ENCODE results near the gene ARSI.

Gene ARSI

DNA sequence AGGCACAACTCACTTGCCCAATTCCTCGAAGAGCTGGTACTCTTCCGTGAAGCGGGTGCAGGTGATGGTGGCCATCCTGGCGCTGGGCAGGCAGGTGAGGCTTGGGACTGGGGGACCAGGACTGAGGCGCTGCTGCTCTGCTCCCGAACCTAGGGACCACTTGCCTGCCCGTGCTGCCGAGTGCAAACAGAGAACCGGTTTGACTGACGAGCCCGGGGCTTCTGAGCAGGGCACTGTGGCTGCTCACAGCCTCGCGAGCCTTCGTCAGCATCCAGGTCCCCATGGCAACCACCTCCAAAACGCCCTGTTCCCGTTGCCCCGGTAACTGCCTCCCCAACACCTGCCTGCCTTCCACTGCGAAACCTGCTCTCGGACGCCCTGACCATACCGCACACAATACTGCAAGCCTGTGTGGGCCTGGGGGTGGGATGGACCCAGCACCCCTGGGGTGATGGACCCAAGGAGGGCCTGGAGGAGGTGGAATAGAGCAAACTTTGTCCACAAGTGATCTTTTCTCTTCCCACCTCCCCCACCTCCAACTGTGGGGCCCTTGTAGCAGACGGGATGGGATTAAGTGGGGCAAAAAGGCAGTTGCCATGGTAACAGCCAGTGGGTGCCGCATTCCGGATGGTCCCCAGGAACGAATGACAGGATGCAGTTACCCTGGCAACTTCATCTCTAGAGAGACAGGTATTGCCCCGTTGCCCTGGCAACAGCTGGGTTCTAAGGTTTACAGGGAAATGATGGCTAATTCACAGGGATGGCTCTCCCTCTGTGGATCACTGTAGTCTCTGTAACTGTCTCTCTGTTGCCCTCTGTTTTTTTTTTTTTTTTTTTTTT is 12.9 kb downstream of the ARSI start, which contains the start of gene CAMK2A:
Gene CAMK2A, minus strand, starts transcription at position 223 of the 840 bp plus-strand sequence. Its CDS starts 148 bp downstream, at position 75.
- no peak for DNase-seq

DNA sequence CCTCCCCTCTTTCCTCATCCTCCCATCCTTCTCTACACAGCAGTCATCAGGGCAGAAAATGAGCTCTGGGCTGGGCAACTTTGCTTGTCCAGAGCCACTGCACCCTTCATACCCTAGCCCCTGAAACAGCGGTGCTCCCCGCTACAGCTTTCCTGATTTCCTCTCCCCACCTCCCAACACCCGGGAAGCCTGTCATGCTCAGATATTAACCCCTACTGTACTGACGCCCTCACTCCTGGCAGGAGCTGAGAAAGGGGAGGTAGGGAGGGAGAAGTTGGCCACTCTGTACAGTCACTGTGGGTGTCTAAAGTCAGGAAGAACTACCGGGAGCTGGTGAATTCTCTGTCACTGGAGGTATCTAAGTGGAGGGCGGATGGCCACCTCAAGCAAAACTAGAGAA is 13.9 kb downstream of the ARSI start:
- DNase-seq: no peak

DNA sequence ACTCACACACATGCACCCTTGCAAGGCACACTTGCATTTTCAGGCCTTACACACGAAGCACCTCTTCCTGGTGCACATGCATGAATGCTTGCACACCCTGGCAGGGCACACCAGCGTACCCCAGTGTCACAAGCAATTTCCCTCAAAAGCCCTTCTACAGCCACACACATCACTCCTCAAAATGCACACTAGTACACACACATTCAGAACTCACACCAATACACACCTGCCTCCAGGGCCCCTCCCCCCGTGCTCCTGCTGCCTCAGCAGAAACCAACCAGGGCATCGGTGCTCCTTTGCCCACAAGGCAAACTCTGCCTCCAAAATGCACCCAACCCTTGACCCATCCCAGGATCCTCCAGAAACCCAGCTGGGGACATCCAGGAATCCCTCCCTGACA is 14.3 kb downstream of the ARSI start:
- no peak for DNase-seq

DNA sequence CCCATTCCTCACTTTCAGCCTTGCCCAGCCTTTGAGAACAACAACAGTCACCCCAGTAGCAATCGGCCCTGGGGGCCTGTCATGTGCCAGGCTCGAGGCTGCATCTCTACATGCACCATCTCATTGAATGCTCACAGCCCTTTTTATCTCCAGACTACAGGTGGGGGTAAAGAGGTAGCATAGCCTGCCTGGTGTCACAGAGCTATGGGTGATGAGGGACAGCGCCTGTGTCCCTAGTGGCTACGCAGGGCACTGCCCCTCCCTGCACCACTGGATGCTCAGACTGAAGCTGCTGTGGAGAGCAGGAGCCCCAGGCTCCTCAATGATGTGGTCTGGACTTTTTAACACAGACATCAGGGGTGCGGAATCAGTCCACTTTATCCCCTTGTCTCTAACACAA is 15.9 kb downstream of the ARSI start:
- DNase-seq: peak; percentile 7 to 15

DNA sequence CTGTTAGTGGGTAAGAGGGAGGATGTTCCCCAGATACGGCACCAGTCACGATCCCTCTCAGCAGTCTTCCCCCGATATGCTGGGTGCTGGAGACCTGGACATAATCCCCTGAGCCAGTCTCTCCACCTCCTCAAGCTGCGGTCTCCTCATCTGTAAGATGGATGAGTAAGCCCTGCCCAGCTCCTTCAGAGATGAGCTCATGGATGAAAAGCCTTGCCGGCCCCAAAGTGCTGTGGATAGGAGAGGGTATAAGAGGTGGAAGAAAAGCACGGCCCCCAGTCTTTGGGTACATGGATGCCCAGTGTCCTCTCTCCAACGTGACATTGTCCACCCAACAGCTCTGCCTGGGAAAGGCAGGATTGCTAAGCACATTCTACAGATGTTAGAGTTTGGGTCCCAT is 17.6 kb downstream of the ARSI start:
- no peak for DNase-seq

DNA sequence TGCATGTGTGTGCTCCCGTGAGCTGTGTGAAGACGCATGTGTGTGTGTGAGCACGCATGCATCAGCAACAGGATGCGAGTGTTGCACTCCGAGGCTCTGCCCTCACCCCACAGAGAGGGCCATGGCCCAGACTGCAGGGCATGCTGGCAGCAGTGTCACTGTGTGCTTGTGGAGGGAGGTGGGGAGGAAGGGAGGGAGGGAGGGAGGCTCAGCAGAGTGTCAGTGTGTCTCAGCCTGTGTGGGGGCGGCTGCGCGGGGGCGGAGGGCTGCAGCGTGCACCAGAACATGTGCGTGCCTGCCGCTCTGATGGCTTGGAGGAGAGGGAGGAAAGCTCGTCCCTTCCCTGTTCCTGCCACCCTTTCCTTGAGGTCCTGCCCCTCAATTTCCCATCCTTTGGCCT is 18.4 kb downstream of the ARSI start:
- no peak for DNase-seq

DNA sequence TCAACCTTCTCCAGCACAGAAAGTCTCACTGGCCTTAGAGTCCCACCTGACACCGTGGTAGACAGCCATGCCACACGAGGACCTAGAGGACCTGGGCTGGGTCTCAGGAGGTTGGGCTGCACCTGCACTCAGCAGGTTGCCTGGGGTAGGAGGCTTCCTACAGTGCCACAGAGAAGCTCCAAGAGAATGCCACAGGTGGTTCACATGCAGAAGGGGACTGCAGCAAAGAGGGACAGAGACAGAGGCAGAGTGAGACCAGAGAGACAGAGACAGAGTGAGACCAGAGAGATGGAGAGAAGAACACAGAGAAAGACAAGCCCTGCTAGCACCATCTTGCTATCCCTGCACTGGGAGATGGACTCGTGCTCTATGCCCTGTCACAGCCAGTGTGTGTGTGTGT is 18.8 kb downstream of the ARSI start:
- DNase-seq: no peak

DNA sequence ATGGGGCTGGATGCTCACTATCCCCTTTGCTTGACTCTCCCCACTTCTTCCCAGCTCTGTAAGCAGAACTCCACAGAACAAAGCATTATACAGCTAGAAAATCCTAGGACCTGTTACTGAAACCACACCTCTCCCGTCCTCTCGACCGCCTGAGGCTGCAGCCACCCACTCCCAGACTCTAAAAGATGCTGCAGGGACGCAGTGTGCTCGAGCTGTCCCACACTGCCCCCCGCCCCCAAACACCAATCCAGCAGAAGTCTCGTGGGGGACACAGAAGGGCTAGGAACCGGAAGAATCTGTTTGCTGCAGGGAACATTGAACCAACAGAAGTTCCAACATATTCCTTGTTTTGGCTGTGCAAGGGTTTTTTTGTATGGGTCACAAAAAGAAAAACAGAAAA is 20.7 kb downstream of the ARSI start:
- no peak for DNase-seq

DNA sequence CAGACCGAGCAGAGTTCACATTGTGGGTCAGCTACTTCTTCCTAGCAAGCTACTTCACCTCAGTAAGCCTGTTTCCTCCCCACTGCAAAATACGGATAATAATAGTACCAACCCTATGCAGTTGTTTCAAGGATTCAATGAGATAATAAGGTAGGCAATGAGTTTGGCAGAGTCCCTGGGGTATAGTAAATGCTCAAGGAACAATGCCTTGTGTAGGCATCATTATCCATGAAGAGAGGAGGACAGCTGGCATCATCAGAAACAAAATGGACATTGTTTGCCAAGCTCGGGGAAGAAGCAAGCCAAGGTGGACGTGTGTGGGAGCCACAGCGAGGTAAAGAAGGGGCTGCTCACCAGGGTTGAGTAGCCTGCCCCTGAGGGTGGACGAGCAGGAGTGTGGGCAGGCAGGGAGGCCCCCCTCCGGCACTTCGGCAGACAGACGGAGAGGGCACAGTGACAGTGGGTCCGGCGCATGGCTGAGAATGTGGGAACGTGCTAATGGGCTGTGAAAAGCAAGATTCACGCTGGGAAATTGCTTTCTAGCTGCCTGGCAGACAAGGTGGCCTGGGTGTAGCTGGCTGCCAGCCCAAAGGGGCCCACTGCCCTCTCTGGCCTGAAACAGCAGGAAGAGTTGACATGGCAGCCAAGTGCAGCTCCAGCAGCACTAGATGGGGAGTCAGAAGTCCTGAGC is 23.2 kb downstream of the ARSI start:
- no peak for DNase-seq

DNA sequence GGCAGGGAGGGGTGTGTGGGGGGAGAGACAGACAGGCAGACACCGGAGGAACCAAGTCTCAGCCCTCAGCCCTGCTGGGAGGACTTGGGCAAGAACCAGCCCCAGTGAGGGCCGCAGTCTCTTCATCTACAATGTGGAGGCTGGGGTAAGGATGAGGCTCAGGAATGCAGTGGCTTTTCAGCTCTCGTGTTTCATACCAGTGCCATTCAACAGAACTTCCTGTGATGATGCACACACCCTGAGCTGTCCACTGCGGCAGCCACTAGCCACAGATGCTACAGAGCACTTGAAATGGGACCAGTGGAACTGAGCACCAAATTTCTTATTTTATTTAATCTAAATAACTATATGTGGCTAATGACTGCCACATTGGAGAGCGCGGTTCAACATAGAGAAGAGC is 23.8 kb downstream of the ARSI start:
- no peak for DNase-seq

DNA sequence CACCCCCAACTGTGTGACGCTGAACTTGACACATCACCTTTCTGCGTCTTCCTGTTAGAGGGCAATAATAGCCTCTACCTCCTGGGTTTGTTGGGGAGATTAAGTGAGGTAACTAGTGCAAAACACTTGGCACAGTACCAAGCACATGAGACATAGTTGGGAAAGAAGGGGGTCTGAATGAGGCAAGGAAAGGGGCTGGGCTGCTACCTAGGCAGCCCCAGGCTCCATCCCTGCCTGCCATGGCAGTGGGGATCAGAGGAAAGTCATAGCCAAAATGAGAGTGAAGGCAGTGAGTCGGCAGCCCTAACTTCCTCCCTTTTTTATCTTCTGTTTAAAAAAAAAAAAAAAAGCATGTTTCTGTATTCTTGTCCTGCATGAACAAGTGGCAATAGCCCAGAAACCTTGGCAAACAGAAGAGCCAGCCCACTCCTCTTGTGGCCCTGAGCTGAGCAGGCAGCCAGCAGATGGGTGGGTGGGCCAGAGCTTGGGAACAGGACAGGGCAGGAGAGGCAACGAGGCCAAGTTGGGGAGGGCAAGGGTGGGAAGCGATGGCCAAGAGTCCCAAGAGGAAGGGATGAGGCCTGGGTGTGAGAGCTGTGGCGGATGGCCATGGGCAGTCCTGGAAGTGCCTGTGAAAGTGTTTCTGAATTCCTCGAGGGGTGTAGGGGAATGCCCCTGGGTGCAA is 24.5 kb downstream of the ARSI start:
- DNase-seq: no peak

DNA sequence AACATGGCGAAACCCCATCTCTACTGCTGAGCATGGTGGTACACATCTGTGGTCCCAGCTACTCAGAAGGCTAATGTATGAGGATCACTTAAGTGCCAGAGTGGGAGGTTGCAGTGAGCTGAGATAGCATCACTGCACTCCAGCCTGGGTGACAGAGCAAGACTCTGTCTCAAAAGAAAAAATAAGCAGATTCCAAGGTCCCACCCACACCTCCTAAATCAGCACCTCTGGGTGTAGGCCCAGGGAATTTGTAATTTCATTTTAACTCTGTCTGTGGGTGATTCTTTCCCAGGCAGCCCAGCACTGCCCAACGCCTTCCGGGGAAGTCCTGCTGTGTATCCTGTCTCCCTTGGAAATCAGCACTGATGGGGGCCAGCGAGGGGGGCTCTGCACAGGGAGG is 25.7 kb downstream of the ARSI start:
- DNase-seq: no peak

DNA sequence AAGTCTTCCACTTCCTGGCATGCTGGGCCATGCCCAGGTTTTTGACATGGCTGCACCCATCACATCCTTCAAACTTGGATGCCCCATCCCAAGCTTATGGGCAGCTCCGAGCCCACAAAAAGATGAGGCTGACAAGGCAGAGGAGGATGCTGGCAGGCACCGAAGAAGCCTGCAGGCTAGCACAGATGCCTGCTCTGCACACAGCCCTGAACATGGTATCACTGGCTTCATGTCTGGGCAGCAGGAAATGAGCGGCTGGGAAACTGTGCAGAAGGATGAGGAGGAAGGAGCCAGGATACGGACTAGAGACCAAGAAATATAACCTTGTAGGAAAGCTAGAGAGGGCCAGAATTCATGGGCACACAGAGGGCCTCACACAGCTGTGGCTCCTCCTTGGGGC is 27.9 kb downstream of the ARSI start:
- no peak for DNase-seq

DNA sequence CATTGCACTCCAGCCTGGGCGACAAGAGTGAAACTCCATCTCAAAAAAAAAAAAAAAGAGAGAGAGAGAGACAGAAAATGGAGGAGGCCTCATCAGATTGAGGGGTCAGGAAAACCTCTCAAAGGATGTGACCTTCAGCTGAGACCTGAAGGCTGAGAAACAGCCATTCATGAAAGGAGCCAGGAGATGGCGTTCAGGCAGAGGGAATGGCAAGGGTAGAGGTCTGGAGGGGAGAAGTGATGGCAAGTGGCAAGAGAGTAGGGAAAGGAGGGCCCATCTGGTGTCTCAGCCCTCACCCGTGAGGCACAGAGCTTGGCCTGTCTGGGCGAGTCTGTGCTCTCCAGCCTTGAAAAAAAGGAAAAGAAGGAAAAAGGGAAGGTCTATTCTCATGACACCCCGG is 30.2 kb downstream of the ARSI start:
- DNase-seq: peak; percentile 40 to 56

DNA sequence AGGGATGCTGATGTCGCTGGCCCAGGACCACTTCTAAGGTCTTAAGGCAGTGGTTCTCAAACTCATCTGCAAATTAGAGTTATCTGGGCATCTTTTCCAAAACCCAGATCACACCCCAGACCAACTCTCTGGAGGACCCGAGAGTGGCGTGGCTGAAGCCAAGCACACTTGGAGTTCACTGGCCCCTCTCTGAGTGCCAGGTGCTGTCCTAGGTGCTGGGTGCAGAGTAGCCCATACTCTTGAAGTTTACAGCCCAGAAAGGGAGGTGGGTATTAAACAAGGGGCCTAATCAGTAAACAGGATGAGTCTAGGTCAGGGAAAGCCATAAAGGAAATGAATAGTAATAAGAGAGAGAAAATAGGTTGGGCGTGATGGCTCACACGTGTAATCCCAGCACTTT is 30.8 kb downstream of the ARSI start:
- no peak for DNase-seq

DNA sequence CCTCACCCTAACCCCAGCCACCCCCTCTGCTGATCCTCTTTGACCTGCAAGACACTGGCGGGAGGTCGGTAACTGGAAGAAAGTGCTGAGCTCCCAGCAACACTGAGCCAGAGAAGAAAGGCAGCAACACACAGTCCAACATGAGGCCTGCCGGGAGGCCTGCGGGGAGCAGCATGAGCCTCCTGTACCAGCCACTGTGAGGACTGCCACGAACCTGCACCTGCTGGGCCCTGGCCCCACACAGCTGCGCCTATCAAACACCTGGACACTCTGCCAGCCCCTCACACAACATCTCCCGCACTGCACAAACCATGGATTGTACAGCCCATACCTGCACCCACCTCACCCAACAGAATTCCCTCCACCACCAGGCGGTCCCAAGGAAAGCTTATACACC is 31.4 kb downstream of the ARSI start:
- no peak for DNase-seq

DNA sequence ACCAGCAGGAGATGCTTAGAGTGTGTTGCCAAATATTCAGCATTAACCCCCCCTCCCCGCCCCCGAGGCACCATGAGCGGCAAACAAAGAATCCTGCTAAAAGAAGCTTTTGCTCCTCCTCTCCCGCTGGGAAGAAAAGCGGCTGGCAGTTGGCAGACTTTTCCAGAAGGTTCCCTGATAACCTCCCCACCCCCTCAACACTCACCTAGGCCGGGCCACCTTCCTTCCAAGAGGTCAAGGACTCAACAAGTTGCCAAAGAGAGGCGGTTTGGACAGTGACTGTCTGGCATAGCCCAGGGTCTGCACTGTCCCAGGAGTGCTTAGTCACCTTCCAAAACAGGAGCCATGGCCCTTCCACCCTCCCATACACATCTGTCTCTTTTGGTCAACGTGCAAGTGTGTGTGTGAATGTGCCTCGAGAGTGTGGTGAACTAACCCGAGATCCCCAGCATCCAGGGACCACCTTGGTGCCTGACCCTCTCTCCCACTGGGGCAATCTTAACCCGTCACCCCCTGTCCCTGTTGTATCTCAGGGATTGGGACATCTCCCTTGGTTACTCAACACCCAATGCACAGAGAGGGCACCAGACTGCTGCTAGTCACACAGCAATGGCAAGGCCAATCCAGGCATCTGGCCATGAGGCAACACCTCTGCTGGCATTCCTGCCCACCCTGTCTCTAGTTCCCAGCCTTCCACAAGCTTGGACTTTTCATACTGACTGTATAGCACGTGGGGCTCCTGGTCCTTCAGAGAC is 32.0 kb downstream of the ARSI start:
- no peak for DNase-seq

DNA sequence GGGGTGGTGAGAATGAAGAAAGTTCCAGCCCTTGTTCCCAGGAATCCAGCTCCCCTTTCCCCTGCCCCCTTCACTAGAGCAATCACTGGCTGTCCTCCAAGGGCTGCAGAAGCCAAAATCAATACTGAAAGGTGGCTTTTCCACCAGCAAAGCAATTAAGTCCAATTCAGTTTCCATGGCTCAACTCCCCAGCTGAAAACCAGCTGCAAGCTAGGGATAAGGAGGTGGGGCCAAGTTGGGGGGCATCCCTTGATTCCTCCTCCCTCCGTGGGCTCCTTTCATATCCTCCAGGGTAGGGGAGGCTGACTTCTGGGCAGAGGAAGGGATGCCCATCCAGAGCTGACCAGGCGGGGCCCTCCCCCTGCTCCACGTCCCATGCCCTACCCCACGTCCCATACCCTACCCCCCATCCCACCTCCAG is 35.8 kb downstream of the ARSI start:
- no peak for DNase-seq

DNA sequence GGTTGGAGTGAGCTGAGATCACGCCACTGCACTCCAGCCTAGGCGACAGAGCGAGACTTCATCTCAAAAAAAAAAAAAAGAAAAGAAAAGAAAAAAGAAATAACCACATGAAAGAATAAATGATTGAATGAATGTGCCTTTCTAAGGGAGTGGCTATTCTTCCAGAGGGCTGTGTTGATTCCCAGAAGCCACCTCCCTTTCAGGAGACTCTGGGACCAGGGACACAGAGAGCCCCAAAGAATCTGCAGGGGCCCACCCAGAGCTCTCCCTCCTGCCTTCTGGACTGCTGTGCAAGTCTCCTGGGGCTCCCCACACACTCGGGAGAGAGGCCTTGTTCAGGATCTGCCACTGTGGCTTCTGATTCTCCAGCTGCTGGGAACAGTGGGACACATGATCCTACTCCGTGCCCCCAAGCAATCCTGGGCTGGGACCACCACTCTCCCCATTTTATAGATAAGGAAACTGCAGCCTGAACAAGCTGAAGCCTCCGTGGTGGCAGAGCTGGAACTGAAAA is 36.8 kb downstream of the ARSI start:
- DNase-seq: no peak

DNA sequence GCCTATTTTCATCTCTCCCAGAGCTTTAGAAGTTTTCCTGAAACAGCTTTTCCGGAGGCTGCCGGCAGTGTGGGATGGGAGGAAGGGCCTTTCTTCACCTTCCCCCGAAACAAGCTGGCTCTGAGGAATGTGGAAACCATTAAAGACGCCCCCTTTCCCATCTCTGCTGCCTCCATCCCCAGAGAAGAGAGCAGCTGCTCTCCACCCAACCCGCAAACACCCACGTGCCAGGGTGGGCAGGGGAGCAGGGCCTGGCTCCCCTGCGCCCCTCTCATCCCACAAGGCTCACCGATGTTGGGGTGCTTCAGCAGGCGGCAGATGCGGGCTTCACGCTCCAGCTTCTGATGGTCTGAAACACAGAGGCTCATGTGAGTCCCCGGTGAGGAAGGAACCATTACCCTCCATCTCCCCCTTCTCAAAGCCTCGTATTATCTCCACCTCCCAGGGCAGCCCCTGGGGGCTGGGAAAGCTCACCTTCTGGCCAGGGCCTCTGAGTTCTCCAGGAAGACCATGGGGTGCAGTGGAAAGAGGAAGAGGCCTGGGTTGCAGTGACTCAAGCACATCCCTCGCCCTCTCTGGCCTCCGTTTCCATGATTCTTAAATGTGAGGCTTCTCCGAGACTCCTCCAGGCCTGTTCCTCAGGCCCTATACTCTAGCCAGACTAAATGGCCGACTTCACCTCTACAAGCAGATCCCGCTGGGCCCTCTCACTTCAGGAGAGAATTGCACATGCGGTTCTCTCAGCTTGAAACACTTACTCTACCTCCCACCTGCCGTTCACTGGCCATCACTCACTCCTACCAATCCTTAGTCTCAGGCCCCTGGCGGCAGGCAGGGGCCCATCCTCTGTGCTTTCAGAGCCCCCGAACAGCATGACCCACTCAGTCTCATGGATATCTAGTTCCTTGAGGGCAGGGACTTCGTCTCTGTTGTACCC is 37.8 kb downstream of the ARSI start:
- no peak for DNase-seq

DNA sequence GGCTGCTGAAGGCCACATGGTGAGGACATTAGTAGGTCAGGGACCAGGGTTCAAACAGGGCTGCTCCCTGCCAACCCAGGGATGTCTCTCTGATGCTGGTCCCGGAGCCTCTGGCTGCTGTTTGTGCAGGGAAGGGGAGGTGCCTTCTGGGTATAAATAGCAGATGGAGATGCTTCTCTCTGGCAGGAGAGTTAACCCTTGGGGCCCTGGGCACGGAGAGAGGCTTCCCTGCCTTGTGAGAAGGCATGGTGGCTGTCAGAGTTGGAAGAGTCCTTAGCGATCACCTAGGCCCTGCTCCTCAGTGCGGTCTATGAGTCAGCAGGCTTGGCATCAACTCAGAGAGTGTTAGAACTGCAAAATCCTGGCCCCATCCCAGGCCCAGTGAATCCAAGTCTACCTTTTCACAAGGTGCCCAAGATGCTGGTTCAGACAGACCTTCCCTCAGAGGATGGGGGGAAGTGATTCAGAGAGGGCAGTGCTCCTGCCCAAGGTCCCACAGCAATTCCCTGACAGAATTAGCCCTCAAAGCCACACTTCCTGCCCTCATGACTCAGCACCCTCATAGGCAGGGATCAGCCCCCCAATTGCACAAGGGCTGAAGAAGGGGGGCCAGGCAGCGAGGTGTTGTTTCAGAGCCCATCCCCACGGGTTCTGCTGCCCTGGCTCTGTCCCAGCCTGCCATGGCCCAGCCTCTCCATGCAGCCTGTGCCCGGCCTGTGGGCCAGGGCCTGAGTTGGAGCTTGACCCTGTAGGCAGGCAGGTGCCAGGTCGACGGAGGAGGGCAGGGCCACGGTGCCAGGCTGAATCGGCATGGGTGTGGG is 38.7 kb downstream of the ARSI start:
- DNase-seq: peak in 1 of 2 experiments; percentile 36
